ENCODE data around the gene ADAR. TPM values are rescaled to one million over a fixed set of nuclear protein-coding genes. Genes with fewer than 3 reads are reported as not detected.

ADAR gene
- total RNA-seq, 1 experiment from 2014 or later: 168 TPM

- no peak for TF ChIP-seq CTCF (IDR thresholded peaks at IDR 0.05; ENCODE audit: unreplicated experiment)
- Mint-ChIP-seq H3K27me3 (ENCODE audit: insufficient read depth, unreplicated experiment) (peaks cover 77% of the 10 kb centered on the region), H3K4me1 (ENCODE audit: insufficient read depth, unreplicated experiment) (no peaks in the 10 kb centered on the region), H3K36me3 (ENCODE audit: insufficient read depth, unreplicated experiment) (no peaks in the 10 kb centered on the region), H3K4me3 (ENCODE audit: unreplicated experiment) (no peak overlapping the region), H3K27ac (ENCODE audit: low read depth, unreplicated experiment) (no peak overlapping the region), H3K9me3 (ENCODE audit: unreplicated experiment) (peaks cover 7% of the 10 kb centered on the region)
- CTCF ChIA-PET: interaction anchor here (0.6 to 1.8 kb wide), 3 partner anchors 10 to 339 kb away, joined by 3 to 6 read pairs (median 5); no protein-coding TSS in a partner anchor
- intact Hi-C loops (cut with micrococcal nuclease): loop anchor here (10.0 kb wide), 1 partner anchor 355 kb away; no protein-coding TSS in a partner anchor
- POLR2A ChIA-PET: interaction anchor here (0.7 to 1.4 kb wide), 3 partner anchors 17 to 404 kb away, joined by 3 to 5 read pairs (median 5); no protein-coding TSS in a partner anchor
- BruUV-seq (replicated peaks): no TSS peak
- no peak for DNase-seq (ENCODE audit: unreplicated experiment)
These were observed 68.2 kb downstream of the ADAR start for GRCh38 chr1:154539486-154540483.

- Mint-ChIP-seq H3K27ac (ENCODE audit: low read depth, unreplicated experiment) (no peak overlapping the region), H3K27me3 (ENCODE audit: insufficient read depth, unreplicated experiment) (peaks cover 64% of the 10 kb centered on the region), H3K36me3 (ENCODE audit: insufficient read depth, unreplicated experiment) (no peaks in the 10 kb centered on the region), H3K4me3 (ENCODE audit: unreplicated experiment) (no peak overlapping the region), H3K4me1 (ENCODE audit: insufficient read depth, unreplicated experiment) (no peaks in the 10 kb centered on the region), H3K9me3 (ENCODE audit: unreplicated experiment) (peaks cover 7% of the 10 kb centered on the region)
- TF ChIP-seq CTCF (IDR thresholded peaks at IDR 0.05; ENCODE audit: unreplicated experiment): no peak
- intact Hi-C loops (cut with micrococcal nuclease): no loop called here
- ChIA-PET POLR2A (no interaction called here), CTCF (interaction anchor here (0.6 to 1.0 kb wide), 3 partner anchors 43 to 404 kb away, joined by 3 read pairs; no protein-coding TSS in a partner anchor)
- BruUV-seq (replicated peaks): no TSS peak
- DNase-seq (ENCODE audit: unreplicated experiment): no peak
These were observed 71.4 kb downstream of the ADAR start for GRCh38 chr1:154536570-154536969.

GRCh38 chr1:154533952-154534844, 73.8 kb downstream of the ADAR start:
- peak; percentile 81 for TF ChIP-seq CTCF (IDR thresholded peaks at IDR 0.05; ENCODE audit: unreplicated experiment)
- H3K4me3 Mint-ChIP-seq (ENCODE audit: unreplicated experiment): no peak overlapping the region
- intact Hi-C loops (cut with micrococcal nuclease): loop anchor here (1.0 kb wide), 1 partner anchor 344 kb away; no protein-coding TSS in a partner anchor
- H3K36me3 Mint-ChIP-seq (ENCODE audit: insufficient read depth, unreplicated experiment): no peaks in the 10 kb centered on the region
- peaks cover 7% of the 10 kb centered on the region for H3K9me3 Mint-ChIP-seq (ENCODE audit: unreplicated experiment)
- ChIA-PET CTCF (interaction anchor here (0.6 to 3.4 kb wide), 18 partner anchors 8 to 1134 kb away, joined by 3 to 20 read pairs (median 4); no protein-coding TSS in a partner anchor), POLR2A (interaction anchor here (0.9 to 1.3 kb wide), 3 partner anchors 9 to 551 kb away, joined by 3 to 4 read pairs (median 4); no protein-coding TSS in a partner anchor)
- H3K4me1 Mint-ChIP-seq (ENCODE audit: insufficient read depth, unreplicated experiment): no peaks in the 10 kb centered on the region
- H3K27me3 Mint-ChIP-seq (ENCODE audit: insufficient read depth, unreplicated experiment): peaks cover 40% of the 10 kb centered on the region
- no peak overlapping the region for H3K27ac Mint-ChIP-seq (ENCODE audit: low read depth, unreplicated experiment)
- BruUV-seq (replicated peaks): no TSS peak
- peak; percentile 76 for DNase-seq (ENCODE audit: unreplicated experiment)

Other genes with a start within 250 kb of the ADAR start
- gene IL6R, start 202.8 kb downstream of the ADAR start, total RNA-seq (2022): 22.8 and 41.0 TPM in 2 replicates
- gene TDRD10, start 106.0 kb downstream of the ADAR start, total RNA-seq (2022): not detected in 2 replicates
- gene SHE, start 105.8 kb downstream of the ADAR start, total RNA-seq (2022): not detected in 2 replicates
- gene UBE2Q1, start 49.5 kb downstream of the ADAR start, total RNA-seq (2022): 103 and 111 TPM in 2 replicates
- gene CHRNB2, start 40.4 kb downstream of the ADAR start, total RNA-seq (2022): 0.15 and 0.21 TPM in 2 replicates

All from MCF 10A (cell line).